Neuronal stem cell (in vitro differentiated cells): ENCODE data around the gene XRCC3.

Experiments
- DNase-seq: peaks from one replicate; pipeline ENCODE4 v3.0.0-alpha.2; 2013; ENCODE audit warnings: low spot score
- H2AFZ ChIP-seq: one replicate; pipeline ENCODE4 v1.6.1; 2013; ENCODE audit warnings: mild to moderate bottlenecking, low read length, inconsistent platforms
- H2AK5ac ChIP-seq: 2 replicates; pipeline ENCODE4 v1.6.1; 2013; ENCODE audit warnings: low read depth, mild to moderate bottlenecking, inconsistent platforms, low read length, moderate library complexity, mixed read lengths
- H2BK120ac ChIP-seq: 2 replicates; pipeline ENCODE4 v1.6.1; 2013; ENCODE audit warnings: low read depth, mild to moderate bottlenecking, inconsistent platforms, low read length, moderate library complexity, mixed read lengths
- H2BK12ac ChIP-seq: one replicate; pipeline ENCODE4 v1.6.1; 2013; ENCODE audit warnings: low read length, inconsistent platforms
- H2BK15ac ChIP-seq: 2 replicates; pipeline ENCODE4 v1.6.1; 2013; ENCODE audit warnings: mild to moderate bottlenecking, low read length, inconsistent platforms, mixed read lengths
- H2BK5ac ChIP-seq: one replicate; pipeline ENCODE4 v1.6.1; 2013; ENCODE audit warnings: inconsistent platforms, mild to moderate bottlenecking, low read length, moderate library complexity
- H3K14ac ChIP-seq: one replicate; pipeline ENCODE4 v1.6.1; 2013; ENCODE audit warnings: low read length, inconsistent platforms
- H3K18ac ChIP-seq: 2 replicates; pipeline ENCODE4 v1.6.1; 2013; ENCODE audit warnings: low read length, inconsistent platforms
- H3K23ac ChIP-seq: 2 replicates; pipeline ENCODE4 v1.6.1; 2013; ENCODE audit warnings: low read depth, mild to moderate bottlenecking, mixed read lengths, low read length, inconsistent platforms; ENCODE audit not compliant: poor library complexity
- H3K27ac ChIP-seq: replicated peaks from 3 replicates; pipeline ENCODE4 v1.5.1; 2013; ENCODE audit warnings: low read length, inconsistent platforms
- H3K27me3 ChIP-seq, 3 experiments: 2 replicates each; pipeline ENCODE4 v1.6.1; 2013; ENCODE audit warnings: low read length in 3 of 3, mild to moderate bottlenecking in 2 of 3, inconsistent platforms in 1 of 3, low read depth in 1 of 3, mixed read lengths in 1 of 3, moderate library complexity in 1 of 3; ENCODE audit not compliant: control insufficient read depth in 3 of 3, insufficient read depth in 3 of 3
- H3K36me3 ChIP-seq, 2 donors: replicated peaks in 1 of 2; 2 replicates each; pipeline ENCODE4 v1.6.1; 2013; ENCODE audit warnings: low read length in 2 of 2; ENCODE audit not compliant: control insufficient read depth in 2 of 2, insufficient read depth in 2 of 2
- H3K4ac ChIP-seq: 2 replicates; pipeline ENCODE4 v1.6.1; 2013; ENCODE audit warnings: inconsistent platforms, mild to moderate bottlenecking, low read length, moderate library complexity
- H3K4me1 ChIP-seq, 2 donors: 1 replicate in 1 of 2; 2 replicates in 1 of 2; pipeline ENCODE4 v1.6.1; 2013; ENCODE audit warnings: low read length in 2 of 2, low read depth in 1 of 2; ENCODE audit not compliant: control insufficient read depth in 2 of 2, insufficient read depth in 1 of 2
- H3K4me2 ChIP-seq: one replicate; pipeline ENCODE4 v1.6.1; 2013; ENCODE audit warnings: mild to moderate bottlenecking, low read length, inconsistent platforms; ENCODE audit not compliant: insufficient read depth, poor library complexity, severe bottlenecking
- H3K4me3 ChIP-seq, 2 donors: 2 replicates each; pipeline ENCODE4 v1.5.1; 2013; ENCODE audit warnings: low read length in 2 of 2, mild to moderate bottlenecking in 2 of 2, inconsistent platforms in 1 of 2, moderate library complexity in 1 of 2
- H3K79me1 ChIP-seq: one replicate; pipeline ENCODE4 v1.6.1; 2013; ENCODE audit warnings: low read depth, mild to moderate bottlenecking, inconsistent platforms, low read length, moderate library complexity
- H3K9ac ChIP-seq: one replicate; pipeline ENCODE4 v1.6.1; 2013; ENCODE audit warnings: mild to moderate bottlenecking, low read depth, low read length, inconsistent platforms; ENCODE audit not compliant: poor library complexity
- H3K9me3 ChIP-seq, 2 donors: replicated peaks in 1 of 2; 2 replicates each; pipeline versions ENCODE3 to v1.6.1; 2013; ENCODE audit warnings: low read length in 2 of 2, mild to moderate bottlenecking in 2 of 2, inconsistent platforms in 1 of 2, low read depth in 1 of 2, mixed read lengths in 1 of 2, moderate library complexity in 1 of 2; ENCODE audit not compliant: control insufficient read depth in 2 of 2, insufficient read depth in 1 of 2
- H4K8ac ChIP-seq: one replicate; pipeline ENCODE4 v1.6.1; 2013; ENCODE audit warnings: low read depth, mild to moderate bottlenecking, inconsistent platforms, low read length, moderate library complexity
- H4K91ac ChIP-seq: one replicate; pipeline ENCODE4 v1.6.1; 2013; ENCODE audit warnings: low read length, low read depth, mild to moderate bottlenecking, inconsistent platforms; ENCODE audit not compliant: poor library complexity
- WGBS, 2 donors: extraction: QIAGEN DNeasy Blood & Tissue Kit; methylation state at CpG; one replicate each; pipeline ENCODE4 v1.1.7; 2013; ENCODE audit warnings: missing lambda C conversion rate in 2 of 2, mixed read lengths in 1 of 2; ENCODE audit not compliant: insufficient read length in 2 of 2, insufficient replicate concordance in 1 of 2; ENCODE audit errors: extremely low coverage in 2 of 2; 5-methylcytosine and 5-hydroxymethylcytosine counted together

The XRCC3 gene

DNA sequence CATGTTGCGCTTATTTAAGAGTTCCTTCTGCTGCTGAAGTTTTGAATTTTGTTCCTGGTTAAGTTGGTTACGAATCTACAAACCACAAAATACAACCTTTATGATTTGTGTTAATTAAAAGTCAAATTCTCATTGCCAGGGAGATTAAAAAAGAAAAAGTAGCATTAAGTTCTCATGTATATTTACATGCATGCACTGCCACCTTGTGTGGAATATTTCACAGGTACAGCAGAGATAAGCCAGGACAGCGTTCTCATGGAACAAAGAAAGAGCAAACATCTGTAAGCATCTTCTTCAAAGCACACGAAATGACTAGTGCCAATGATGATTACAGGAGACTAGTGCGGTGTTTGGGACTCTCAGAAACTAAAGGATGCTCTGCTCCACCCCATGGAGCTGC is 34.6 kb upstream of the XRCC3 start:
- Histone ChIP-seq H3K4me3 (no peak overlapping the region), H2AK5ac (no peak overlapping the region), H3K18ac (no peak overlapping the region), H3K27me3 (no peaks in the 10 kb centered on the region), H2BK15ac (no peak overlapping the region), H4K91ac (no peak overlapping the region), H3K4ac (no peak overlapping the region), H3K4me1 (no peaks in the 10 kb centered on the region), H3K23ac (no peak overlapping the region), H2BK12ac (no peak overlapping the region), H4K8ac (no peak overlapping the region), H2BK120ac (no peak overlapping the region), H2AFZ (no peak overlapping the region), H3K27ac (no peak overlapping the region), H3K9ac (no peak overlapping the region), H2BK5ac (no peak overlapping the region), H3K79me1 (no peaks in the 10 kb centered on the region), H3K36me3 (no peaks in the 10 kb centered on the region), H3K9me3 (no peaks in the 10 kb centered on the region), H3K4me2 (no peak overlapping the region), H3K14ac (no peak overlapping the region)
- WGBS, 2 donors = no CpG with 5 or more reads among the region's 5 CpGs
- DNase-seq = no peak

DNA sequence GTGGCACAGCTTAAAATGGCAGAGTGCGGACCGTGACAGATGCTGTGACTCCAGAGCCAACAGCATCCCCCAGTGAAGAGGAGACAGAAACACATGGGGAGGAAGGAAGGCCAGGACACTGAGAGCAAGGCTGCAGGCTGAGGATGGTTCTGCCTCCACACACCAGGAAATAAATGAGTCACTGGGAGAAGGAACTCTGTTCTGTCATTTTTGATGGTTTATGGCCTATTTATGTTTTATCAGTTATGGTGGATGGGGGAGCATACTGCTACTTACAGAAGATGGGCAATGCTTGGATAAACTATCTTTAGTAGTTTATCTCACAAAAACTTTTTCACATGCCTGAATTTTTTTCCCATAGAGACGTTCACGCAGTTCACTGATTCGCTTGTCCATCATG is 34.2 kb upstream of the XRCC3 start:
- no peak overlapping the region for H4K8ac ChIP-seq
- no peak overlapping the region for H2AFZ ChIP-seq
- no peak overlapping the region for H3K23ac ChIP-seq
- no peak overlapping the region for H2AK5ac ChIP-seq
- H3K36me3 ChIP-seq = no peaks in the 10 kb centered on the region
- no peak overlapping the region for H3K18ac ChIP-seq
- H3K4me3 ChIP-seq = no peak overlapping the region
- H3K27ac ChIP-seq = no peak overlapping the region
- no peak for DNase-seq
- H3K9ac ChIP-seq = no peak overlapping the region
- H3K9me3 ChIP-seq = no peaks in the 10 kb centered on the region
- H2BK12ac ChIP-seq = no peak overlapping the region
- no peak overlapping the region for H2BK15ac ChIP-seq
- no peak overlapping the region for H2BK120ac ChIP-seq
- no peaks in the 10 kb centered on the region for H3K79me1 ChIP-seq
- no peak overlapping the region for H3K4me2 ChIP-seq
- no peak overlapping the region for H2BK5ac ChIP-seq
- H3K27me3 ChIP-seq = no peaks in the 10 kb centered on the region
- no CpG with 5 or more reads among the region's 5 CpGs for WGBS, 2 donors
- no peak overlapping the region for H4K91ac ChIP-seq
- no peak overlapping the region for H3K14ac ChIP-seq
- H3K4me1 ChIP-seq = no peaks in the 10 kb centered on the region
- no peak overlapping the region for H3K4ac ChIP-seq

DNA sequence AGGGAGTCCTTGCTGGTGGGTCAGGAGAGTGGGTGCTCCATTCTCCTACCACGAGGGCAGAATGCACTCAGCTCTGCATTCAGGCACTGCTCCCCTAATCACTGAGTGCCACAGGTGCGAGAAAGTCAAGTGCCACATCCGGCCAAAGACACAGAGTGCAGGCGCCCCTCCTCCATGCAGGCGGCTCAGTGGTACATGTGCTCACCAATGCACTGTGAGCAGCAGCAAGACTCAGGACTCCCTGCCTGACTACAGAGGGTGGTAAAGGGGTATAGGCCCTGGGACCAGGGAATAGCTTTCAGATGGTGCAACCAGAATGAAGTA is 33.2 kb upstream of the XRCC3 start:
- DNase-seq = no peak
- H2BK12ac ChIP-seq = no peak overlapping the region
- no peak overlapping the region for H2BK120ac ChIP-seq
- WGBS, 2 donors = no CpG with 5 or more reads among the region's 5 CpGs
- H3K79me1 ChIP-seq = no peaks in the 10 kb centered on the region
- no peak overlapping the region for H4K91ac ChIP-seq
- peak overlapping the region in 1 of 2 donors; percentile 36 for H3K4me3 ChIP-seq
- H3K36me3 ChIP-seq = peaks cover 0 to 1% of the 10 kb centered on the region in 2 donors
- H2BK15ac ChIP-seq = no peak overlapping the region
- H3K23ac ChIP-seq = peak overlapping the region; percentile 35
- peak overlapping the region; percentile 11 for H3K18ac ChIP-seq
- no peak overlapping the region for H4K8ac ChIP-seq
- no peak overlapping the region for H2AK5ac ChIP-seq
- no peak overlapping the region for H2BK5ac ChIP-seq
- H2AFZ ChIP-seq = no peak overlapping the region
- no peak overlapping the region for H3K27ac ChIP-seq
- H3K9ac ChIP-seq = no peak overlapping the region
- H3K4me1 ChIP-seq = no peaks in the 10 kb centered on the region
- no peaks in the 10 kb centered on the region for H3K27me3 ChIP-seq
- H3K9me3 ChIP-seq = no peaks in the 10 kb centered on the region
- H3K4me2 ChIP-seq = no peak overlapping the region
- peak overlapping the region; percentile 1 for H3K14ac ChIP-seq
- no peak overlapping the region for H3K4ac ChIP-seq

DNA sequence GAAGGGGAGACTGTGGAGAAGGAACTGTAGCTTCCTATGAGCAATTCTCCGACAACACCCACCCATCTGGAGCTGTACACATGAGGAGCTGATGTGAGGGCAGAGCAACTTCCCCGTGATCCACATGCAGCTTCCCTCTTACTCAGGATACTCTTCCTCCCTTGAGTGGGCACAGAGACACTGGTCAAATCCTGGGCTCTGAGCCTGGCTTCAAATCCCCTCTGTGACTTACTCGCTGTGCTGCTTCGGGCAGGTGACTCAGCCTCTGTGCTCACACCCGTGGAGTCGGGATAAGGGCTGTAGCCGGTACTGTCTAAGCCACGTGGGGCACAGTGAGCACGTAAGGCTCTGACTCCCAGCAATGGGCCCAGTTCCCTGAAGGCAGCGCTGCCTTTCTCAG is 31.4 kb upstream of the XRCC3 start:
- Histone ChIP-seq H3K36me3 (peaks cover 0 to 2% of the 10 kb centered on the region in 2 donors), H4K8ac (no peak overlapping the region), H3K4me1 (no peaks in the 10 kb centered on the region), H4K91ac (no peak overlapping the region), H3K27ac (no peak overlapping the region), H3K4me2 (no peak overlapping the region), H3K9me3 (no peaks in the 10 kb centered on the region), H2BK15ac (no peak overlapping the region), H3K9ac (no peak overlapping the region), H3K27me3 (no peaks in the 10 kb centered on the region), H3K14ac (no peak overlapping the region), H2AFZ (no peak overlapping the region), H2BK5ac (no peak overlapping the region), H3K79me1 (no peaks in the 10 kb centered on the region), H2AK5ac (no peak overlapping the region), H3K4ac (no peak overlapping the region), H3K4me3 (peak overlapping the region in 1 of 2 donors; percentile 43), H2BK120ac (no peak overlapping the region), H3K18ac (no peak overlapping the region), H3K23ac (no peak overlapping the region), H2BK12ac (no peak overlapping the region)
- no CpG with 5 or more reads among the region's 10 CpGs for WGBS, 2 donors
- DNase-seq = no peak
